Skin epidermis (tissue), 12 donors: ENCODE measurements around the gene BNIP5.
A peak's percentile ranks its signal among the peaks of the same experiment; 100 is the strongest.
"Not testable (repeated sequence)": the region's sequence is repeated elsewhere in the genome, so short reads cannot be mapped to it uniquely, and the experiment has no call there.

Experiments used
- H3K27ac ChIP-seq, 21 experiments: fragments of 200-600 bp; sonication (generic) in 11 of 21; one replicate each; pipeline ENCODE4 v1.5.0; 2020; ENCODE audit warnings: mild to moderate bottlenecking in 3 of 21, inconsistent platforms in 2 of 21, moderate library complexity in 2 of 21
- H3K4me3 ChIP-seq, 7 experiments: fragments of 200-600 bp; sonication (generic) in 2 of 7; one replicate each; pipeline ENCODE4 v1.5.0; 2020; ENCODE audit warnings: inconsistent platforms in 2 of 7, mild to moderate bottlenecking in 2 of 7, moderate library complexity in 1 of 7

BNIP5 gene

DNA sequence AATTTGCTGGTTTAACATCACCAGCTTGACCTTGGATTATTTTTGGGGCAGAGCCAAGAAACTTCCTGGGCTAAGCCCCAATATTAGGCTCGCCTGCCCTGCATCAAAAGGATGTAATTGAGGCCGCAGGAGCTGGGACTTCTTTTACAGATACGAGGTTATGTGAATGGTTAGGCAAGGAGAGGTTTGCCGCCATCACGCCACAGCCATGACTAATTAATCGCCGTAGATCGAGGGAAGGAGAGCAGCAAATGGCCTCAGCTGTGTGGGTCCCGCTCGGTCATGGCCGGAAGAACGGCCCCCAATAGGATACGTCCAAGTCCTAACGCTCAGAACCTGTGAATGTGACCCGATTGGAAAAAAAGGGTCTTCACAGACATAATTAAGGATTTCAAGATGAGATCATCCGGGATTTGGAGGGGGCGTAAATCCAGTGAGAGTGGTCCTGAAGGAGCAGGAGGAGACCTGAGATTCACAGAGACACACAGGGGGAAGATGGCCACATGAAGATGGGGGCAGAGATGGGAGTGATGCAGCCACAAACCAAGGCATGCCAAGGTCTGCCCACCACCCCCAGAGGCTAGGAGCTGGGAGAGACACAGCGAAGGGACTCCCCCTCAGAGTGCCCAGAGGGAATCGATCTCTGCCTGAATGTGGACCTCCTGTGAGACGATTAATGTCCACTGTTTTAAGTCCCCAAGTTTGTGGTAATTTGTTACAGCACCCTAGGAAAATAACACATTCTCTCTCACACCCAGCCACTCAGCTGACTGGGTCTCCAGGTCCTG lies 10.0 kb upstream of the BNIP5 start:
- Histone ChIP-seq H3K4me3 (no peak overlapping the region), H3K27ac (no peak overlapping the region)

DNA sequence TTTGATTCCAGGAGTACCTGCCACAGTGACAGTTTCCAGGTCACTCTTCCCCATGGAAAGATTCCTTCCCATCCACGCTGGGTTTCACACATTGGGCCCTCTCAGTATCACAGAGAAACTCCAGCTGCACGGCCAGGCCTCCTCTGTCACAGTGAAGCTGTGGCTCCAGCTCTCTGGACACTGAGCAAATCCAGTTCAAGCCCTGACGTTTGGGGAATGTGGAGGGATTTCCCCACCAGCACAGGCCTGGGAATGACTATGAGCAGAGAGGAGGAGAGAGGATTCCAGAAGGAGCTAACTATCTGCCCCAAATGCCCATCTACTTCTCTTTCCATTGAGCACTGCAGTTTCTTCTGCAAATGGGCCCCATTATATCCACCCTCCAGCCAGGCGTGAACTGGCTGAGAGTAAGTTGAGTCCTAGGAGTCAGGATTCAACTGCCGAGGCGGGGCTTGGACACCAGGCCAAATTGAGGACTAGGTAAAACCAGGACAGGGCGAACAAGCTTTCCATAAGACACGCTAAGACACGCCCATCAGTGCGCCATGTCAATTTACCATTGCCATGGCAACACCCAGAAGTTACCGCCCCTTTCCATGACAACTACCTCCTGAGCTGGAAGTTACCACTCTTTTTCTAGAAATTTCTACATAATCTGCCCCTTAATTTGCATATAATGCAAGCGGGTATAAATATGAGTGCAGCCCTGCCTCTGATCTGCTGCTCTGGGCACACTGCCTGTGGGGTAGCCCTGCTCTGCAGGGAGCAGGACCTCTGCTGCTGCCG lies 9.2 kb upstream of the BNIP5 start:
- H3K27ac ChIP-seq: no peak overlapping the region

DNA sequence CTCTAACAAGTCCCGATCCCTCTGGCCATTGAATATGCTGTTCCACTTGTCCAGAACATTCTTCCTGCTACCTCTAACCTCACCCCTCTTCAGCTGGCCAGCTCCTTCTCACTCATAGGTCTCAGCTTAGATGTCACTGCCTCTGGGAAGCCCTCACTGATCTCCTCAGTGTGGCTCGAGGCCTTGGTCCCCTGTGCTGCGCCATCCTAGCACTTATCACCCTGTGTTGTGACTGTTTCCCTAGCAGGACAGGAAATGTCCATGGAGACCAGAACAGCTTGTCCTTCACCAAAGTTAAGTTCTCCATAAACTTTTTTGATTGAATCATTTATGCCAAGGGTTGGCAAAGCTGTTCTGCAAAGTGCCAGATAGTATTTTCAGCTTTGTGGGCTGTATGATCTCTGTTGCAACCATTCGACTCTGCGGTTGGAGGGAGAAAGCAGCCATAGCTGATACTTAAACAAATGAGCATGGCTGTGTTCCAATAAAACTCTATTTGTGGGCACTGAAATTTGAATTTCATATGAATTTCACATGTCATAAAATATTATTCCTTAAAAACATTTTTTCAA lies 6.5 kb upstream of the BNIP5 start:
- no peak overlapping the region for H3K27ac ChIP-seq

More for the DNA sequence above, 9.2 kb upstream of the BNIP5 start:
- H3K4me3 ChIP-seq: no peak overlapping the region

DNA sequence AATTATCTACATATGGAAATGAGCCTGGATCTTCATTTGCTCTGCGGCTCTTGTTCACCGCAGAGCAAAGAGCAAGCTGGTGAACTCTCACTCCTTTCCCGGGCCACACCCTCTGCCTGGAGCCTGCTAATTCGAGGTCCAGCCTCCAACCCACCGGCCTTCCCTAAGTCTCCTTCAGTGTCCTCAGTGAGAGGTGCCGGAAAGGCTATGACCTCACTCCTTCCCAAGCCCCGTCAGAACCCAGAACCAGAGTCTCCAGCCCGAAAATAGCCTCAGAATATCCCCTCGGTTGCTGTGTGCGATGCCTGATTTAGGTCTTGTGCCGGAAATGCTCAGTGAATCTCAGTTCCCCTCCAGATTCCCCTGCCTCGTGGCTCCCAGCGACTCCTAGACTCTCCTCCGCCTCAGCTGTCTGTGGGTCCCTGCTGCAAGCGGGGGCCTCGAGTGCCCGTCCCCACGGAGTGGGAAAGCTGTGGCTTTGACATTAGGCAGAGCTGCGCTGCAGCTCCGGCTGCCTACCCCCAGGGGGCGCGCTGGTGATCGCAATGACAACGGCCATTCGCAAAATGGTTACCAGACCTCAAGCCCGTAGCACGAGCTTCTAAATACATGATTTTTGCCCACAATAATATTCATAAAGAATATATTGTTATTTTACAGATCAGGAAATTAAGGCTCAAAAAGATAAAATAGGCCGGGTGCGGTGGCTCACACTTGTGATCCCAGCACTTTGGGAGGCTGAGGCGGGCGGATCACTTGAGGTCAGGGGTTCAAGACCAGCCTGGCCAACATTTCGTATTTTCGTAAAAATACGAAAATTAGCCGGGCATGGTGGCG lies 4.1 kb upstream of the BNIP5 start:
- H3K4me3 ChIP-seq: peak overlapping the region in 2 of 7 experiments; percentile 17 to 18
- H3K27ac ChIP-seq: peak overlapping the region in 3 of 21 experiments; percentile 31 to 55 (median 37)

More for the DNA sequence above, 6.5 kb upstream of the BNIP5 start:
- no peak overlapping the region for H3K4me3 ChIP-seq

DNA sequence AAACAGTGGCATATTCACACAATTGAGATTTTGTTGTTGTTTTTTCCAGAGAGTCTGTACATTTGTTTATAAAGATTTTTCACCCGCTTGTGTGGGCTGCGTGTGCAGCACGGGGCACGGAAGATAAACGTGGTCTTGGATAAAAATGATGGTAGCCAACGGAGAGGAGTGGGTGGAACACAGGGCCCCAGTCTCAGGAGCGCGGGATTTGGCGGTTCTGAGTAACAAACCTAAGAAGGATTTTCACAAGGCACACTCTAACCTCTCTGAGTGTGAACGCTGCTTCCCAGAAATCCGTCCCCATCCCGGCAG lies 3.6 kb upstream of the BNIP5 start:
- no peak overlapping the region for H3K4me3 ChIP-seq
- no peak overlapping the region for H3K27ac ChIP-seq

DNA sequence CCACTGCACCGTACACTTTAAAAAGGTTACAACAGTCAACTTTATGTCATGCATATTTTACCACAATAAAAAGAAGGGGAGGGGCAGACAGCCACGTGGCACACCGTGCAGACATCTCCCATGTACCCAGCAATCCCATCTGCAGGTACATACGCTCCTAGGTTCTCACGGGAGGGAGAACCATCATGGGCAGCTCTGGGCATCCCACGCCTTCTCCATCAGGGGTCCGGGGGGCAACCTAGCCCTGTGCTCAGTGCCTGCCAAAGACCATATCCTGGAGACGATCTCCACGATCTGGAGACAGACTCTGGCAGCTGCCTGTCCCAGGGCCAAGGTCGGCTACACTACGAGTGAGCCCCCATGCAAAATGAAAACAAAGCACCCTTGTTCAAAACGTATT lies 2.5 kb upstream of the BNIP5 start:
- no peak overlapping the region for H3K4me3 ChIP-seq
- no peak overlapping the region for H3K27ac ChIP-seq

DNA sequence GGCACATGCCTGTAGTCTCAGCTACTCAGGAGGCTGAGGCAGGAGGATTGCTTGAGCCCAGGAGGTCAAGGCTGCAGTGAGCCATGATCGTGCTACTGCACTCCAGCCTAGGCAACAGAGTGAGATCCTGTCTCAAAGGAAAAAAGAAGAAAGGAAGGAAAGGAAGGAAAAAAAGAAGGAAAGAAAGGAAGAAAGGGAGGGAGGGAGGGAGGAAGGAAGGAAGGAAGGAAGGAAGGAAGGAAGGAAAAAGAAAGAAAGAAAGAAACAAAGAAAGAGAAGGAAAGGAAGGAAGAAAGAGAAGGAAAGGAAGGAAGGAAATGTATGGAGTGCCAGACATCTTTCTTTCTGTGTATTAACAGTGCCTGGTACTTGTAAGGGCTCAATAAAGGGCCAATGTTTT lies 1.5 kb upstream of the BNIP5 start:
- H3K4me3 ChIP-seq, H3K27ac ChIP-seq: not testable (repeated sequence)

DNA sequence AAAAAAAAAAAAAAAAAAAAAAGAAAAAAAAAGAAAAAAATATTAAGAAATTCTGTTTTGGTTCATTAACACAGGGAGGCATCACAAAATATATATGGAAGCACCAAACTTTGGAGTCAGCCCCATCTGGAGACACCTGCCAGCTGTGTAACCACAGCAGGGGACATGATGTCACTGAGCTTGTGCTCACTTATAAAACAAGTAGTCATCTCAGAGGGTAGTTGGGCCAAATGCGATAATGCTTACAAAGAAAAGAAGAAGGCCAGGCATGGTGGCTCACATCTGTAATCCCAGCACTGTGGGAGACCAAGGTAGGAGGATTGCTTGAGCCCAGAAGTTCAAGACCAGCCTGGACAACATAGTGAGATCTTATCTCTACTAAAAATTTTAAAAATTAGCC lies 1.1 kb upstream of the BNIP5 start:
- no peak overlapping the region for H3K4me3 ChIP-seq

DNA sequence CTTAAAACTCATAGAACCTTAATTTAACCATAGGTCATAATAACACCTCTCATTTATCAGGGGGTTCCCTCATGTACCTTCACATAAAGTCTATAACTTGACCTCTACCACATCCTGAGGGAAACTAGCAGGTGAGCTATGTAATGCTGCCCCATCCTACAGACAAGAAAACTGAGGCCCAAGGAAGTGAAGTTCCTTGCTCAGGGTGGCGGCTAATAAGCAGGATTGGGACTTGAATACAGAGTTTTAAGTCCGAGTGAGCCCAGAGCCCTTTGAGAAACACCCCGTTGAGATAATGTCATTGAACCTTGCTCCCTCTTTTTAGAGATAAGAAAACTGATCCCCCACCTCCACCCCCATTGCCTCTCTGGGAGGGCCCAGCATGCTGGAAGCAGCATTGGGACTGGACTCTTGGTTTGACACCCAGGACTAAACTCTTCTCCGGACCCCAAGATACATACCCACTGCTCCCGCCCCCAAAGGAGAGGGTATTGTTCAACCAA lies 429 bp downstream of the BNIP5 start:
- no peak overlapping the region for H3K27ac ChIP-seq
- H3K4me3 ChIP-seq: no peak overlapping the region

More for the DNA sequence above, 1.1 kb upstream of the BNIP5 start:
- no peak overlapping the region for H3K27ac ChIP-seq

DNA sequence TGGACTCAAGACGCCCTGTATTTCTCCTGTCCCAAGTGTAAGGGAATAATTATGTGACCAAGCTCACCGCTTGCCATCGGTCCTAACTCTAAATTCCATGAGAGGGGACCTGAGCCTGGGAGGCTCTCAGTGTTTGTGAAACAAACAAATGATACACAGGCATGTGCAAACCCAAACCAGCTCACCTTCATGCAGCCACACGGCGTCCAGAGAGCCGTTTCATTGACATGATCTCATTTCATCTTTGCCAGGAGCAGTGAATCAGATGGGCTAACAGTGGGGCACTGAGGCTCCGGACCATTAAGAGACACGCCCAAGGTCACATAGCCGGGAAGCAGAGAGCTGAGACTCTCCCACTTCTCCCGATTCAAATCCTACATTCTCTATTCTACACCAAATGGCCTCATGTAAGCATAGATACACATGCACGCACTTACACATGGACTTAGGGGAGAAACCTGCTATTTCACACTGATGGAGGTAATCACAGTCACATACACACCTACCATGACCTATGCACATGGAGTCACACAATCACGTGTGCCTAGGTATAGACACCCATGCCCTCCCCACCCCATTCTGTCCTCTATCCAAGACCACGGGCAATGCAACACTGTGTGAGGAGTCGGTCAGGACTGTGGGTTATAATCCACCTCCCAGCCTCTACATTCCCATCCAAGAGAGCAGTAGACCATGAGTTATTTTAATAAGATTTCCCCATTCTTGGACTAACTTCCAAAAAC lies 1.1 kb downstream of the BNIP5 start:
- Histone ChIP-seq H3K27ac (no peak overlapping the region), H3K4me3 (no peak overlapping the region)

DNA sequence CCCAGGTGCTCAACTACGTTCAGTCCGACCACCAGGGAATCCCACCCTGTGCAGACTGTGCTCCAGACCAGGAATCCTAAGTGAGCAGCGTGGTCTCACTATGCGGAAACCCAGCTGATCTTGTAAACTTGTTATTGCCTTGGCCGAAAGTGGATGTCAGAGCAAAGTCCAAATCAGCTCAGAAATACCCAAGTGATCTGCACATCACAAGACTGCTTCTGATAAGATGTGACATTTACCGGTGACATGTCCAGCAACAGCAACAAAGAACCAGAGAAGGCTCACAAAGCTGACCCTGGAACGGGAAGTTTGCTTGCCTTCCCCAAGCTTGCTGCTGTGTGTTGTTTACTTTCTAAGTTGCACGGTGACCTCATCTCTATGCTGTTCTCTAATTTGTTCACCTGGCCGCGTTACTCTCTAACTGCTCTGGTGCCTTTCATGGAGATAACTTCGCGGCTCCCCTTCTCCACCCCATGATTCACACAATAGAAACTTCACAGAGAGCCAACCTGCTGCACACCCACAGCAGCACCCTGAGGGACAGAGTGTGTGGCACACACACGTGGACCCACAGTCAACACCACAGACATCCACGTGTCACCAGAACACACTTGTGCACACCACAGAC lies 1.7 kb downstream of the BNIP5 start:
- no peak overlapping the region for H3K27ac ChIP-seq
- no peak overlapping the region for H3K4me3 ChIP-seq

DNA sequence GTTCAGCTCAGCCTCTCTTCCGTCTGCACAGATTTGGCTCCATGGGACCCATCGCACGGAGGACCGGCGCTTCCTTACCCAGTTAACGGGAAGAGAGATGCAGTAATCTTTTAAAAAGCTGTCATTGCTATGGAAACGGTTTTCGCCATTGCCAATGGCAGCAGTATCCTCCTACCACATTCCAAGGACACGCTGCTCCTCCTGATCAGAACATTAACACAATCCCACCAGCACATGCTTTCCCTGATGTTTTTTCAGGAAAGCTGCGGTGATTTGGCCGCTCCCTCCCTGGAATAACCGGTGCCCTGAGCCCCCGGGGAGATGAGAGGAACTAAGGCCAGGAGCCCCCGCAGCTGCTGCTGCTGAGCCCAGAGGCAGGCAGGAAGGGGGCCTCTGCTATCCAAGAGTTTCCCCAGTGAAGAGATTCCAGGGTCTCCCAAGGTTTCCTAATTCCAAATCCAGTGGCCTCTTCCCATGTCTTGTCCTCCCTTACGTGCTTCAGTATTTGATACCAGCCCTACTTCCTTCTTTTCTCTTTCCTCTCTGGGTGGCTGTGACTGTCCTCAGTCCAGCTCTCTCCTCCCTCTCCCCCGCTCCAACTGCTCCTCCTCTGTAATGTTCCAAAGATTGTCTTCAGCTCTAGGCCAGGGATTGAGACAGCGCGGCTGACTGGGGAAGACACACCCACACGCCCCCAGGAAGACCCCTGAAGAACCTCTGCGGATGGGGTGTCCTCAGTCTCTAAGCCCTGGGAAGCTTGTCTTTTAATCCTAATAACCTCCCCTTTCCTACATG lies 2.6 kb downstream of the BNIP5 start:
- H3K4me3 ChIP-seq: no peak overlapping the region

DNA sequence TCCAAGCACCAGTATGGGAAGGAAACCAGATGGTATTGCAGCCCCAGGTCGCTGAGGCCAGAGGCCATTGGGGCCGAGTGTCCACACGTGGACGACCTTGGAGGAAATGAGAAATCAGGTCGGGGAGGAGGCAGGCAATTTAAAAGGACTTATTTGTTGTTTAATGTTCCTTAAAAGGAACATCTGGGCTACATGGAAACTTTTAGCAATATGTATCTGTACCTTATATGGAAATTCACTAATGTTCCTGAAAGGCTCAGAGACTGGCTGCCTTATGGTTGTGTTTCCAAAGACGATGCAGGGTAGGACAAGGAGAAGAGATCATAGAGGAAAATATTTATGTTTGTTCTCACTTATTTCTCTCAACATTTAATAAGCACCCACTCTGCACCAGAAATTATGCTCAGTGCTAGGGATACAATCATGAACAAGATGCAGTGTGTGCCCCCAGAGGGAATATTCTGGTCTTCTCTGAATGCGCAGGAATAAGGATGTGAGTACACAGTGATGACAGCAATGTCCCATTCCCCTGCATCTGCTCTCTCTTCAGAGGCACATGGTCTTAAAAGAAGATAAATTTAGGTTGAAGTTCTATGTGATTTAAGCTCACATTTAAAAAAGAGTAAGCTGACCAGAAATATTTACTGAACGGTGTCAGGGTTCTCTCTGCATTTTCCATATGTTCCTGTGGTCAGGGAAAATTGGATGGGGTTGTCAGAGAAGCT lies 3.4 kb downstream of the BNIP5 start:
- no peak overlapping the region for H3K27ac ChIP-seq
- H3K4me3 ChIP-seq: no peak overlapping the region

More for the DNA sequence above, 2.6 kb downstream of the BNIP5 start:
- peak overlapping the region in 2 of 21 experiments; percentile 3 to 7 for H3K27ac ChIP-seq

DNA sequence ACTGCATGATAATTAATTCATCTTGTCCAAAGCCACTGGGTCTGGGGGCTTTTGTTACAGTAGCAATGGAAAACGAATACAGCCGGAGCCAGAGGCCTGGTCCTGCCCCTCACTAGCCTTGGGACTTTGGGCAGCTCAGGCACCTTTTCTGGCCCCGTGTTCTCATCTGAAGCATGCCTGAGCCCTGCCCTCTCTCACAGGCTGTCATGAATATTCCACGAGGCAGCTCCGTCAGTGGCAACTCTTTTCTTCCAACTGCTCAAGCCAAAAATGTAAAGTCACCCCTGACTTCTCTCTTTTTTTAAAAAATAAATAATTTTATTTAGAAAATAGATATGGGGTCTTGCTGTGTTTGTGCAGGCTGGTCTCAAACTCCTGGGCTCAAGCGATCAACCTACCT lies 5.3 kb downstream of the BNIP5 start:
- H3K27ac ChIP-seq: no peak overlapping the region
- no peak overlapping the region for H3K4me3 ChIP-seq

DNA sequence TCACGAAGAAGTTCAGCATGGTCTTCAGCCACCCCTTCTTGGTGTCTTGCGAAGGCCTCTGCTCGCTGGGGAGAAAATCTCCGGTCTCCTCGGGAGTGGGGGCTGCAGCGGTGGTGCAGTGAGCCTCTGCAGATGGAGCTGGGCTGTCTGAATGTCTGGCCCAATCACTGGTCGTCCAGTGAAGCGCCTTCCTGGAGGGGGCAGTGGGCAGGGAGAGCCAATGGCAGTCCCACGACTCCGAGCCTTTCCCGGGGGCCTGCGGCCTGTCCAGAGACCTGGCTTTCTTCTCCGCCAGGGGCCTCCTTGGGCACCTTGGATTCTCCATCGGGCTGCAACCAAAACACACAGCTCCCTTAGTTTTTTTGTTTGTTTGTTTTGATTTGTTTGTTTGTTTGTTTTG lies 6.3 kb downstream of the BNIP5 start:
- no peak overlapping the region for H3K4me3 ChIP-seq
- no peak overlapping the region for H3K27ac ChIP-seq

DNA sequence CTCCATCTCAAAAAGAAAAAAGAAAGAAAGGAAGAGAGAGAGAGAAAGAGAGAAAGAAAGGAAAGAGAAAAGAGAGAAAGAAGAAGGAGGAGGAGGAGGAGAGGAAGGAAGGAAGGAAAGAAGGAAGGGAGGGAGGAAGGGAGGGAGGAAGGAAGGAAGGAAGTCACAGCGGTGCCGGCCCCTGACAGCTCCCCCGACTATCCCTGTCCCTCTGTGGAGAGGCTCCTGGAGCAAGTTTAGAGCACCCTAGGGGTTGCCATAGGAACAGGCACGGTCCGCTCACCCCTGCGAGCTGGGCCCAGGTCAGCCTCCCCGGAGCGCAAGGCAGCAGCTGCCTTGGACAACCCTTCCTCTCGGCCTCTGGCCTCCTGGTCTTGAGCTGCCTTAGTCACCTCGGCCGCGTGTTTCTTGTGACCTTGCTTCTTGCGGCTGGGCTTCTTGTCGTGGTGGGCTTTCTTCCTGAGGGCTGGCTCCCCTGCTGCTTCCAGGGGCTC lies 6.8 kb downstream of the BNIP5 start:
- H3K4me3 ChIP-seq: no peak overlapping the region
- no peak overlapping the region for H3K27ac ChIP-seq

DNA sequence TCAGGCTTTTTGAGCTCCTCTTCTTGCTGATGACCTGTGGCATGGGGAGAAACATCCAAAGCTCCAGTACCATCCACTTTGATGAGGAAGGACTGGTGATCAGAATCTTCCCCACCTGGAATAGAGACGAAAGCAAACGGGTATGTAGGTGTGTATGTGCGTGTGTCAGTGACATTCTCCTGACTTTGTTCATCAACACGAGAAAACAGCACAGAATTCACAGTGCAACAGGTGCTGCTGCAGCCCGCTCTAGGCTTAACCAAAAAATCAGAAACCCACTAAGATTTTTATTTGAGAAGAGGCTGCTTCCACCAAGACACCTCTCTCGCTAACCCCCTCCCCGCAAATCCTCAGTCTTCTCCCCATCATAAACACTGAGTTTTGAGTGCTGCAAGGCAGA lies 8.1 kb downstream of the BNIP5 start:
- no peak overlapping the region for H3K4me3 ChIP-seq
- H3K27ac ChIP-seq: no peak overlapping the region
